ENCODE measurements around the gene PPFIA2.

Gene PPFIA2

DNA sequence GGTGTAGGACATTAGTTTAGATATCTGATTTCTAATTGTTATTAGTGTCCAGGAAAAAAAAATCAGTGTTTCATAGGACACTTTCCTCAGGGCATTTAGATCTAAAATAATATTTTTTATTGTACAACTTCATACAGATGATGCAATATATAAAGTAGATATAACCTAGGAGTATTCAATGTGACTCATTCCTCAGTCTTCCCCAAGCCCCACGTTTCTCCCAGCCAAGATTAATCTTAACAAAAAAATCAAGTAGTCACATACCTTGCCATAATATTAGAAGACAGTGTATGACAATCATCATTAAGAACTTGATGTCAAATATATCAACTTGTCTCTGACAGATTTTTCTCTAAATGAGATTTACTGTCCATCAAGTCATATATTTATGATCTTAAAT is 37.1 kb downstream of the PPFIA2 start:
- TF ChIP-seq, protein P1, sequence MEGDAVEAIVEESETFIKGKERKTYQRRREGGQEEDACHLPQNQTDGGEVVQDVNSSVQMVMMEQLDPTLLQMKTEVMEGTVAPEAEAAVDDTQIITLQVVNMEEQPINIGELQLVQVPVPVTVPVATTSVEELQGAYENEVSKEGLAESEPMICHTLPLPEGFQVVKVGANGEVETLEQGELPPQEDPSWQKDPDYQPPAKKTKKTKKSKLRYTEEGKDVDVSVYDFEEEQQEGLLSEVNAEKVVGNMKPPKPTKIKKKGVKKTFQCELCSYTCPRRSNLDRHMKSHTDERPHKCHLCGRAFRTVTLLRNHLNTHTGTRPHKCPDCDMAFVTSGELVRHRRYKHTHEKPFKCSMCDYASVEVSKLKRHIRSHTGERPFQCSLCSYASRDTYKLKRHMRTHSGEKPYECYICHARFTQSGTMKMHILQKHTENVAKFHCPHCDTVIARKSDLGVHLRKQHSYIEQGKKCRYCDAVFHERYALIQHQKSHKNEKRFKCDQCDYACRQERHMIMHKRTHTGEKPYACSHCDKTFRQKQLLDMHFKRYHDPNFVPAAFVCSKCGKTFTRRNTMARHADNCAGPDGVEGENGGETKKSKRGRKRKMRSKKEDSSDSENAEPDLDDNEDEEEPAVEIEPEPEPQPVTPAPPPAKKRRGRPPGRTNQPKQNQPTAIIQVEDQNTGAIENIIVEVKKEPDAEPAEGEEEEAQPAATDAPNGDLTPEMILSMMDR (conservative IDR thresholded peaks at IDR 0.05; ENCODE audit: low read depth, low read length) = no peak
- peak; percentile 13 for DNase-seq (ENCODE audit: low read depth)
- no peak overlapping the region for H3K4me3 ChIP-seq (ENCODE audit: low read depth, low read length)

DNA sequence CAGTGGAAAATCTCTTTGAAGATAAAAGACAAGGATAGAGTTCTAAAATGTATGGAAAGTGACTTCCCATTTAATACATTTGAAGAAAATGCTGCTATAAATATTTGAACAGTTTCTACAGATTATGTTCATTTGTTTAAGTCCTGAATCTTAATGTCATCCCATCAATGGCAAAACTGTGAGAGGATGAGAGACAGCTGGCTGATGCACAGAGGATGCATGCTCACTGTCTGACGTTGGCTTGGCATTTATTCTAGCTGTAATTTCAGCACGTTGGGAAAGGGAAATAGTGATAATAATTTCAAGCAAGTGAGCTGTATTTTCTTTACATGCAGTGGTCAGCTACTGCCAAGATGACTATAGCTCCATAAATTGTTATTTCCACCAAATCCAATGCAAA is 40.5 kb downstream of the PPFIA2 start:
- no peak for DNase-seq (ENCODE audit: low read depth)
- TF ChIP-seq, protein P1 (conservative IDR thresholded peaks at IDR 0.05; ENCODE audit: low read depth, low read length) = no peak

DNA sequence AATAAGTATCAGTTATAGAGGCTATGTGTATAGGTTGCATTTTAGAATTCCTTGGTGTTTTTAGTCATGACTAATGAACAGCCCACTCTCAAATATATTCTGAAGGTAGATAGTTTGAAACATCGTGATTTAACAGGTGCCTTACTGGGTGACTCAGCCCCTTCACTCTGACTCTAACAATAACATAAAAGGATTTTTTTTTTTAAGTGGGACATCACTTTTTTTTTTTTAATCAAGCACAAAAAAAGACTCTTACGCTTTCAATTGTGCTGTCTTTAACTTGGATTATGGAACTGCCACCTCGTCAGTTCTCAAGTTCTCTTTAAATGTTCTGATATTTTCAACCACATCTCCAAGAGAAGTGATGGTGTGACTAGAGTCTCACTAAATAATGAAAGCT is 46.6 kb downstream of the PPFIA2 start:
- H3K4me3 ChIP-seq (ENCODE audit: low read depth, low read length) = no peak overlapping the region
- DNase-seq (ENCODE audit: low read depth) = no peak
- TF ChIP-seq, protein P1 (conservative IDR thresholded peaks at IDR 0.05; ENCODE audit: low read depth, low read length) = no peak

More for the DNA sequence above, 40.5 kb downstream of the PPFIA2 start:
- no peak overlapping the region for H3K4me3 ChIP-seq (ENCODE audit: low read depth, low read length)

DNA sequence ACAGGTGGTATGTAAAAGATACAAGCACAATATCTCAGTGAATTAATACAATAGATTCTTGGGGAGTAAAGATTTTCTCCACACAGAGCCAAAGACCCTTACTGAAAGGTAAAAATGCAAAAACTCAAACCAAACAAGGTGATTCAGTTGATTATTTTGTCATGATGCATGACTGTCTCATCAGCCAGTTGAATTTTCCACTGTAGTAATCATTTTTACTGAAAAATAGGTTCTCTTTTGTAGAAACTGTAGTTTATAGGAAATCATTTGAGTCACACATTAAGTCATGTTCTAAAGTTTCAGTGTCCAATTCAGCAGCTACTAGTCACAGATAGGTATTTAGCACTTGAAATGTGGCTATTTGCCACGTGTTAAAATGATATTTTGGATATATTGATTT is 53.6 kb downstream of the PPFIA2 start:
- TF ChIP-seq, protein P1 (conservative IDR thresholded peaks at IDR 0.05; ENCODE audit: low read depth, low read length) = no peak
- H3K4me3 ChIP-seq (ENCODE audit: low read depth, low read length) = no peak overlapping the region
- no peak for DNase-seq (ENCODE audit: low read depth)

DNA sequence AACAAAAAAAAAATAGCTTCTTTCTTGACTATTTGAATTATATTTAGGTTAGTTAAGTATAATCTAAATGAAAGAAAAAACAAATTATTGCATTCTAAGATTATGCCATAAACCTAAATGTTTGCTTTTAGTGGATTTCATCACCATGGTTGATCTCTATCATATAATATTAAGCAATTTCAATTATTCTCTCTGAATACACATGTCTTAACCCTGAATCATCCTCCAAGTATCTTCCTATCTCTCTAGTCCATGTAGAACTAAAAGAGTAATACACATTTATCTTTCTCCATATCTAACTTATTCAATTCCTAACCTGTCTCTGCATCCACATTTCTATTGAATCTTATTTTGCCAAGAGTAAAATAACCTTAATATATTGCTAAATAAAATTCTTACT is 59.6 kb downstream of the PPFIA2 start:
- peak; percentile 7 for DNase-seq (ENCODE audit: low read depth)
- no peak overlapping the region for H3K4me3 ChIP-seq (ENCODE audit: low read depth, low read length)
- TF ChIP-seq, protein P1 (conservative IDR thresholded peaks at IDR 0.05; ENCODE audit: low read depth, low read length) = no peak

DNA sequence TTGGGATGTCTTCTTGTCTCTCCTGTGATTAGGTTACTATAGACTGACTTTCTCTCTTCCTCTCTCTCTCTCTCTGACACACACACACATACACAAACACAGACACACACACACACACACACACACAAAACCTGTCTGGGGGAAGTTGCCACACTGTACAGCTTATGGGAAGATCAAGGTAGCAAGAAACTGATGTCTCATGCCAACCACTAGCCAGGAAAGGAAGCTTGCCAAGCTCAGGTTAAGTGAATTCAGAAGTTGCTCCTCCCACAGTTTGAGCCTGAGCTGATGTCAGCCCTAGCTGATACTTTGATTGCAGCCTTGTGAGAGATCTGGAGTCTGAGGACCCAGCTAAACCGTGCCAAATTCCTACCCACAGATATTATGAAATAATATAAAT is 67.1 kb downstream of the PPFIA2 start:
- H3K4me3 ChIP-seq (ENCODE audit: low read depth, low read length) = no peak overlapping the region
- no peak for DNase-seq (ENCODE audit: low read depth)
- TF ChIP-seq, protein P1 (conservative IDR thresholded peaks at IDR 0.05; ENCODE audit: low read depth, low read length) = no peak

DNA sequence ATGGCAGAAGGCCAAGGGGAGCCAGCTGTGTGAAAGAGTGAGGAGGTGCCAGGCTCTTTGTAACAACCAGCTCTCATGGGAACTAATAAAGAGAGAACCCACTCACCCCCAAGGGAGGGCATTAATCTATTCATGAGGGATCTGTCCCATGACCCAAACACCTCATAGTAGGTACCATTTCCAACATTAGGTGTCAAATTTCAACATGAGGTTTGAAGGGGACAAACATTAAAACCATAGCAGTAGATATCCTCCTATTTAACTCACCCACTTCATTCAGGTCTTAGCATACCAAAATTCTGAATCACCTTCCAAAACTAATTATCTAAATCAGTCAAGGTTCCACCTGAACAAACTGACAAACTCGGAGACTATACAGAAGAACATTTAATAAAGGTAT is 75.3 kb downstream of the PPFIA2 start:
- H3K4me3 ChIP-seq (ENCODE audit: low read depth, low read length) = no peak overlapping the region
- DNase-seq (ENCODE audit: low read depth) = no peak
- TF ChIP-seq, protein P1 (conservative IDR thresholded peaks at IDR 0.05; ENCODE audit: low read depth, low read length) = no peak

Data from choroid plexus epithelial cell (primary cell).